Activated CD4-positive, alpha-beta T cell treated with anti-CD3 and anti-CD28 coated beads, Interleukin-2, amount 10 ng/mL, durations not matched to agents 7 days and 5 days (primary cell): ENCODE results near the gene LGALS7B. TPM values are rescaled to one million over a fixed set of nuclear protein-coding genes. Genes with fewer than 3 reads are reported as not detected.
"Not testable (repeated sequence)": the region's sequence is repeated elsewhere in the genome, so short reads cannot be mapped to it uniquely, and the experiment has no call there.

ENCODE experiments used
- CTCF ChIA-PET: fragments of 350-600 bp; sonication (Branson Sonifier 250); formaldehyde crosslinking; loops from one replicate; lab custom pipeline; 2021; ENCODE audit warnings: antibody characterized with exemption; lab: Charles Lee
- POLR2A ChIA-PET: fragments of 350-600 bp; sonication (Branson Sonifier 250); formaldehyde crosslinking; loops from one replicate; lab custom pipeline; 2021; ENCODE audit warnings: antibody characterized with exemption; lab: Charles Lee
- DNase-seq: peaks from one replicate; pipeline ENCODE4 v3.0.0-alpha.2; 2020
- H3K27ac Mint-ChIP-seq: one replicate; pipeline ENCODE4 v1.8.0; 2021; ENCODE audit warnings: mild to moderate bottlenecking, moderate library complexity, mixed read lengths
- H3K27me3 Mint-ChIP-seq: one replicate; pipeline ENCODE4 v1.8.0; 2021; ENCODE audit warnings: mixed read lengths
- H3K36me3 Mint-ChIP-seq: one replicate; pipeline ENCODE4 v1.8.0; 2021; ENCODE audit warnings: low read depth, mixed read lengths
- H3K4me1 Mint-ChIP-seq: one replicate; pipeline ENCODE4 v1.8.0; 2021; ENCODE audit warnings: mixed read lengths
- H3K4me3 Mint-ChIP-seq: one replicate; pipeline ENCODE4 v1.8.0; 2021; ENCODE audit warnings: mild to moderate bottlenecking, moderate library complexity, mixed read lengths
- H3K9me3 Mint-ChIP-seq: one replicate; pipeline ENCODE4 v1.8.0; 2021; ENCODE audit warnings: mixed read lengths
- total RNA-seq, 2 experiments: library from RNA; stranded (reverse); gene quantifications; one replicate each; pipeline ENCODE4 v1.2.3, GENCODE V29; 2021

The LGALS7B gene
- not detected for total RNA-seq

DNA sequence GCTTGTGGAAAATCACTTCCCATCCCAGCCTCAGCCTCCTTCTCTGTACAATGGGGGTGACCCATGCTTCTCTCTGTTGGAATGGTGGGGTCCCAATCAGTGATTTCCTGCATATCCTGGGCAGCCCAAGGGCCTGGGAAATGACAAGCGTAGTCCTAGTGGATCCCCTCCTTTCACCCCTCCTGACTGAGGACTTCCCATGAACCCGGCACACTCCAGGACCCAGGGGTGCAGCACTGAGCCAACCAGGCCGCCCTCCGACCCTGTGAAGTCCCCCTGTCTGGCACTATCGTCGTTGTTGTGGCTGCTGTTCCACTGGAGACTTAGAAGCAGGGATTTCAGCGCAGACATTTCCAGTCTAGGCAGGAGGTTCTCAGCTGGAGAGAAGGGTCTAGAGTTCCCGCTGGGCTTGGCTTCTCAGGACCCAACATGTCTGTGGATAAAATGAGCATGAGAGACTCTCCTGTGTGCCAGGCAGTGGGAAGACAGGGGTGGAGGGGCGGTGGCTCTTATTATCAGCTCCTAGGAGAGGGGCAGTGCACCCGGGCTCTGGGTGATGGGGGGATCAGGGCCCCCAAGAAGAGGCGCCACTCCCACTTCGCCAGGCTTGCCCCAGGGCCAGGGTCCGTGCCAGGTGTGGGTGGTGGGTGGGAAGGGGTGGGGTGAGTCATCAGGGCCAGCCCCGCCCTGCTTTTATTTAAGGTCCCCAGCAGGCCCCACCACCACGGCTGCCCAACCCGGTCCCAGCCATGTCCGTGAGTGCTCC, at the start of gene LGALS7B:
LGALS7B (plus strand) TSS at position 723 of the 766 bp plus-strand sequence; CDS start at position 750, 27 bp downstream.
- peak within 1 kb of the TSS; percentile 9 for H3K27ac Mint-ChIP-seq
- H3K27me3 Mint-ChIP-seq, result peaks cover 3% of the 10 kb centered on the region
- CTCF ChIA-PET, result interaction anchor here (2.5 kb wide), 1 partner anchor 19 kb away, joined by 10 read pairs; no protein-coding TSS in a partner anchor
- H3K4me3 Mint-ChIP-seq, result no peak within 1 kb of the TSS
- no peaks in the 10 kb centered on the region for H3K36me3 Mint-ChIP-seq
- no peaks in the 10 kb centered on the region for H3K9me3 Mint-ChIP-seq
- no peak for DNase-seq
- POLR2A ChIA-PET, result no interaction called here
- peaks cover 10% of the 10 kb centered on the region for H3K4me1 Mint-ChIP-seq

DNA sequence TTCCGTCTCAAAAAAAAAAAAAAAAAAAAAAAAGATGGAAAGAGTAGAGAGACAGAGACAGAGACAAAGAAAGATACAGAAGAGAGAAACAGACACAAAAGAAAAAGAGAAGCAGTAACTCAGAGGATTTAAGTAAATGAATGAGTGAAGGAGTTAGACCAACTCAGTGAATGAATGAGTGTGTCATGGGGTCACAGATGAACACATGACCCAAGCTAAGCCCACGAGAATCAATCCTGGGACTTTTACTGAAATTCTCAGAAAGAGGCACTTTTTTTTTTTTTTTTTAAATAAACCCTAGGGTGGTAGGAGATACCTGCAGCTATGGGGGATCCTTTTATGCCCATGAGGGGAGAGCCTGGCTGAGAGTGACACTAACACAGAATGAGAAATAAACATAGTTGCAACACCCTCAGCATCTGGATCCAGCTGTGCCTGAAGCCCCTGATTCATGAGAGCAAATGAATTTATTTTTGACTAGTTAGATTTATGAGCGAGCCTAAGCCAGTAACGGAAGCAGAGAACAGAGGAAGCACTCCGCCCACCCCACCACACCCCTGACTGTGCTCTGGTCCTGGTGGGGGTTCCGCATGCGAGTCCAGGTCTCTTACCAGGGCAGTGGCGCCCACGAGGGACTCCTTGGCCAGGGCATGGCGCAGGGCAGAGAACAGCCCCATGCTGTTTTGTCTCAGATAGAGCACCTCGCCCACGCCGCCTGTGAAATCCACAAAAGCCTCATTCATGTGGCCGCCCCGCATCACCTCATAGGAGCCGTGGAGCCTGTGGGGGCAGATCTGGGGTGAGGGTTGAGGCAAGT, 49.4 kb upstream of the LGALS7B start:
- Mint-ChIP-seq H3K4me1 (peaks cover 26% of the 10 kb centered on the region), H3K9me3 (no peaks in the 10 kb centered on the region), H3K27me3 (peaks cover 7% of the 10 kb centered on the region), H3K36me3 (no peaks in the 10 kb centered on the region), H3K4me3 (no peak overlapping the region), H3K27ac (peak overlapping the region; percentile 33)
- ChIA-PET CTCF (interaction anchor here (0.6 to 0.7 kb wide), 3 partner anchors 191 to 1994 kb away, joined by 3 to 4 read pairs (median 3); partner anchors contain the start of genes MRPS12 and SARS2), POLR2A (no interaction called here)
- DNase-seq, result no peak

DNA sequence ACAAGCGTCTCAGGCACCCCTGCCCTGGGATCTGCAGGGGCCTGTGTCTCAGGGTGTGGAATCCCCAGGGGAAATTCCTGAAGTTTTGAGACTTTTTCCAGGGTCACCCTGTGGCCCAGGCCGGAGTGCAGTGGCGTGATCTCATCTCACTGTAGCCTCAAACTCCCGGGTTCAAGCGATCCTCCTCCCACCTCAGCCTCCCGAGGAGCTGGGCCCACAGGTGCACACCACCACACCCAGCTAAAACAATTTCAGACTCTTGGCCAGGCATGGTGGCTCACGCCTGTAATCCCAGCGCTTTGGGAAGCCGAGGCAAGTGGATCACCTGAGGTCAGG, 48.8 kb upstream of the LGALS7B start:
- Mint-ChIP-seq H3K9me3 (no peaks in the 10 kb centered on the region), H3K36me3 (no peaks in the 10 kb centered on the region), H3K27me3 (peaks cover 5% of the 10 kb centered on the region), H3K4me3 (no peak overlapping the region), H3K27ac (no peak overlapping the region), H3K4me1 (peaks cover 21% of the 10 kb centered on the region)
- POLR2A ChIA-PET, result no interaction called here
- CTCF ChIA-PET, result interaction anchor here (0.7 kb wide), 1 partner anchor 1994 kb away, joined by 4 read pairs; no protein-coding TSS in a partner anchor
- DNase-seq, result no peak

DNA sequence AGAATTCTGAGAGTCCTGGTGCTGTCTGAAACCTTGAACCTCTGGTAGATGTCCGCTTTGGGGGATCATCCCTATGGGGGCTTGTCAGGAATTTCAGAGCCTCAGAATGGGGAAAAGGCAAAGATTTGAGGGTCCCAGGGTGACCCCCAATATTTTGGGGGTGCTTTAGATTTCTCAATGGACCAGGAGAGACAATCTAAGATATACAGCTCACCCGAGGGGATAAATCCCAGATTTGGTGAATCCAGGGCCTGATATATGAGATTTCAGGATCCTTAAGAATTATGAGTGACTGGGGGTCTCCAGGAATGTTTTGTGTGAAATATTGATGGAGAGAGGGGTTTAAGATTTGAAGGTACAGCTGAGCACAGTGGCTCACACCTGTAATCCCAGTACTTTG, 48.1 kb upstream of the LGALS7B start:
- Mint-ChIP-seq H3K9me3 (no peaks in the 10 kb centered on the region), H3K36me3 (no peaks in the 10 kb centered on the region), H3K27ac (no peak overlapping the region), H3K4me3 (no peak overlapping the region), H3K27me3 (peaks cover 5% of the 10 kb centered on the region), H3K4me1 (peaks cover 22% of the 10 kb centered on the region)
- no peak for DNase-seq
- CTCF ChIA-PET, result no interaction called here
- POLR2A ChIA-PET, result no interaction called here

DNA sequence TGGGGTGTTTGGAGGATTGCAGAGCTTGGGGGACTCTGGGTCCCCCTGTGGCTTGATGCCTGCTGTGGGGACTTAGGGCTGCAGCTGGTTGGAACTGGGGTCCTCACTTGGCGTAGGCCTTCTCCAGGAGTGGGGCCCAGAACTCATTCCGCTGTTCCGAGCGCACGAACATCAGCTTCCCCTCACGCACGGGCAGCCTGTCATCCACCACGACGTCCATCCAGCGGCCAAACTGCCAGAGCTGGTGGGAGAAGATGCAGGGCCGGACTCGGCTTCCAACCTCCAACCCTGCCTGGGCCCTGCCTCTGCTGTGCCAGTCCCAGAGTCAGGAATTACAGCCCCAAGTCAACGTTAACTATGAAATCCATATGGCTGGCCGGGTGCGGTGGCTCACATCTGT, 47.3 kb upstream of the LGALS7B start:
- Mint-ChIP-seq H3K4me1 (peaks cover 18% of the 10 kb centered on the region), H3K27me3 (peaks cover 5% of the 10 kb centered on the region), H3K4me3 (no peak overlapping the region), H3K36me3 (no peaks in the 10 kb centered on the region), H3K9me3 (no peaks in the 10 kb centered on the region), H3K27ac (no peak overlapping the region)
- DNase-seq, result no peak
- ChIA-PET CTCF (no interaction called here), POLR2A (no interaction called here)

DNA sequence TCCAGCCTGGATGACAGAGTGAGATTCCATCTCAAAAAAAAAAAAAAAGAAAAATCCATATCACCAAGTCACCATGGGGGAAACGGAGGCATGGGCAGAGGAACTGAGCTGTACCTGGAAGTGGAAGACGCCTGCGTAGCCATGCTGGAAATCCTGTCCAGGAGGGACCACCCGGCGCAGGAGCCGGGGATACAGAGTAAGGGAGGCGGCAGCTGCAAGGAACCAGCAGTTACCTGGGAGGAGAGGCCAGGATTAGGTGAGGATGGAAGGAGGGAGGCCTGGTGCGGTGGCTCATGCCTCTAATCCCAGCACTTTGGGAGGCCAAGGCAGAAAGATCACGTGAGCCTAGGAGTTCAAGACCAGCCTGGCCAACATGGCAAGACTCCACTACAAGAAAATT, 46.7 kb upstream of the LGALS7B start:
- Mint-ChIP-seq H3K9me3 (no peaks in the 10 kb centered on the region), H3K4me3 (no peak overlapping the region), H3K27ac (peak overlapping the region; percentile 75), H3K36me3 (no peaks in the 10 kb centered on the region), H3K27me3 (peaks cover 5% of the 10 kb centered on the region), H3K4me1 (peaks cover 18% of the 10 kb centered on the region)
- POLR2A ChIA-PET, result no interaction called here
- DNase-seq, result no peak
- CTCF ChIA-PET, result interaction anchor here (0.6 to 1.4 kb wide), 2 partner anchors 16 to 59 kb away, joined by 3 to 5 read pairs; no protein-coding TSS in a partner anchor

DNA sequence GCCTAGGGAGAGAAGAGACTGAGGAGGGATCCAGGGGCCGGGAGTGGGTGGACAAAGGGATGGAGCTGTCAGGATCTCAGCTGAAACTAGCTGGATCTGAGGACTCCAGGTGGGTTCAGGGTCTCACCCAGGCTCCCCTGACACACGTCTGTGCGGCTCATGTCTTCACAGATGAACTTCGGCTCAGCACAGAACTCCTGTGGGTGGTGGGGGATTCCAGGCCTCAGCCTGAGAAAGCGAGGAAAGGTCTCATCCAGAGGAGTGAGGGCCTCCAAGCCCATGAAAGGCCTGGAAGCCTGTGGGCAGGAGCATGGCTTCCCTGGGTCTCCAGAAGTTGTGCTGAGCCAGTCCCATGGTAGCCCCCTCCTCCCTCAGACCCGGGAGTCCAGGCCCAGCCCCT, 46.1 kb upstream of the LGALS7B start:
- Mint-ChIP-seq H3K4me1 (peaks cover 13% of the 10 kb centered on the region), H3K9me3 (no peaks in the 10 kb centered on the region), H3K27me3 (peaks cover 1% of the 10 kb centered on the region), H3K27ac (no peak overlapping the region), H3K36me3 (no peaks in the 10 kb centered on the region), H3K4me3 (no peak overlapping the region)
- ChIA-PET POLR2A (no interaction called here), CTCF (interaction anchor here (0.6 to 1.4 kb wide), 2 partner anchors 15 to 1971 kb away, joined by 4 to 5 read pairs; no protein-coding TSS in a partner anchor)
- DNase-seq, result no peak

DNA sequence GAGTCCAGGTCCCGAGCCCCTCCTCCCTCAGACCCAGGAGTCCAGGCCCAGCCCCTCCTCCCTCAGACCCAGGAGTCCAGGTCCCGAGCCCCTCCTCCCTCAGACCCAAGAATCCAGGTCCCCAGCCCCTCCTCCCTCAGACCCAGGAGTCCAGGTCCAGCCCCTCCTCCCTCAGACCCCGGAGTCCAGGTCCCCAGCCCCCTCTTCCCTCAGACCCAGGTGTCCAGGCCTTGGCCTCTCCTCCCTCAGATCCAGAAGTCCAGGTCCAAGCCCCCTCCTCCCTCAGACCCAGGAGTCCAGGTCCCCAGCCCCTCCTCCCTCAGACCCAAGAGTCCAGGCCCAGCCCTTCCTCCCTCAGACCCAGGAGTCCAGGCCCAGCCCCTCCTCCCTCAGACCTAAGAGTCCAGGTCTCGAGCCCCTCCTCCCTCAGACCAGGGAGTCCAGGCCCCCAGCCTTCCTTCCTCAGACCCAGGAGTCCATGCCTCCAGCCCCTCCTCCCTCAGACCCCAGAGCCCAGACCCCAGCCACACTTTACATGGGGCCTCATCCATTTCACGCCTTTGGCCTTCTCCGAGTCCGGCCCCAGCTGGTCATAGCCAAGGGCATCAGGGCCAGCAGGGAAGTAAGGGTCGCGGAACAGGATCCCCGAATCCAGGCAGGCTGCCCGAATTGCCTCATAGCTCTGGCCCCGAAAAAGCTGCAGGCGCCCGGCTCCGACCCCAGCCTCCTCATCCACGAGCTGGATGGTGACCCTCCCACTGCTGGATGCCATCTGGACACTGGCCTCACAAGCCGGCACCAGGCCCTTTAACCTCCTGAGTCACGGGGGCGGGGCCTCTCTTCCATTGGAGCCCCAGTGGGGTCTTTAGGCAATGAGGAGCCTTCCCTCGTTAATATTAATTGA, 45.4 kb upstream of the LGALS7B start:
- no peaks in the 10 kb centered on the region for H3K36me3 Mint-ChIP-seq
- no peak overlapping the region for H3K4me3 Mint-ChIP-seq
- no peaks in the 10 kb centered on the region for H3K9me3 Mint-ChIP-seq
- DNase-seq, result no peak
- CTCF ChIA-PET, result interaction anchor here (0.6 to 1.4 kb wide), 2 partner anchors 14 to 1970 kb away, joined by 4 to 5 read pairs; no protein-coding TSS in a partner anchor
- no peak overlapping the region for H3K27ac Mint-ChIP-seq
- H3K27me3 Mint-ChIP-seq, result peaks cover 4% of the 10 kb centered on the region
- POLR2A ChIA-PET, result no interaction called here
- H3K4me1 Mint-ChIP-seq, result peaks cover 11% of the 10 kb centered on the region

DNA sequence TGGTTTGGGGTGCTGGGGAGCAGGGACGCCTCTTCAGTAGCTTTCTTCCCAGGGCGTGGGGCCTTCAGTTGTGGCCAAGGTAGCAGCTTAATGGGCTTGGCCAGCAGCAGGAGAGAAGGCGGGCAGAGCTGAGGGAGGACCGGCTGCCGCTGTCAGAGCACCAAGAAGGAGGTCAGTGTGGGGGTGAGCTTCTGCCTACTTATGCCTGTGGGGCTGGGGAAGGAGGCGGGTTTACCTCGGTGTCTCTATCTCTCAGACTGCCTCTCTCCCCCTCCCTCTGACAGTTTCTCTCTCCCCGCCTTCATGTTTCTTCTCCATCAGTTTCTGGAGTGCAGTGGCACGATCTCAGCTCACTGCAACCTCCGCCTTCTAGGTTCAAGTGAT, 44.7 kb upstream of the LGALS7B start, which contains the start of gene CAPN12:
CAPN12 (minus strand) TSS at position 177 of the 384 bp plus-strand sequence. CDS start 309 bp downstream, outside the sequence.
- Mint-ChIP-seq H3K27me3 (peaks cover 4% of the 10 kb centered on the region), H3K4me1 (peaks cover 10% of the 10 kb centered on the region), H3K9me3 (no peaks in the 10 kb centered on the region), H3K4me3 (no peak within 1 kb of the TSS), H3K36me3 (no peaks in the 10 kb centered on the region), H3K27ac (no peak within 1 kb of the TSS)
- no peak for DNase-seq
- ChIA-PET CTCF (no interaction called here), POLR2A (no interaction called here)

DNA sequence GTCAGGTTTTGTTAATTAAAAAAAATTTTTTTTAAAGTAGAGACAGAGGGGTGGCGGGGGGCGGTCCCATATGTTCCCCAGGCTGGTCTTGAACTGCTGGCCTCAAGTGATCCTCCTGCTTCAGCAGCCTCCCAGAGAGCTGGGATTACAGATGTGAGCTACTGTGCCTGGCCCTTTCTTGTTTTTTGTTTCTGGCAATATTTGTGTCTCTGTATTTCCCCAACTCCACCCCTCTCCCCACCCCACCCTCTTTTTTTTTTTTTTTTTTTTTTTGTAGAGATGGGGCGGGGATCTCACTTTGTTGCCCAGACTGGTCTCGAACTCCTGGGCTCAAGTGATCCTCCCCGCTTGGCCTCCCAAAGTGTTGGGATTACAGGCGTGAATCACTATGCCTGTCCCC, 44.1 kb upstream of the LGALS7B start:
- DNase-seq, result no peak
- Mint-ChIP-seq H3K27me3 (peaks cover 4% of the 10 kb centered on the region), H3K4me1 (peaks cover 5% of the 10 kb centered on the region), H3K36me3 (no peaks in the 10 kb centered on the region), H3K4me3 (no peak overlapping the region), H3K27ac (no peak overlapping the region), H3K9me3 (no peaks in the 10 kb centered on the region)
- ChIA-PET POLR2A (no interaction called here), CTCF (no interaction called here)

DNA sequence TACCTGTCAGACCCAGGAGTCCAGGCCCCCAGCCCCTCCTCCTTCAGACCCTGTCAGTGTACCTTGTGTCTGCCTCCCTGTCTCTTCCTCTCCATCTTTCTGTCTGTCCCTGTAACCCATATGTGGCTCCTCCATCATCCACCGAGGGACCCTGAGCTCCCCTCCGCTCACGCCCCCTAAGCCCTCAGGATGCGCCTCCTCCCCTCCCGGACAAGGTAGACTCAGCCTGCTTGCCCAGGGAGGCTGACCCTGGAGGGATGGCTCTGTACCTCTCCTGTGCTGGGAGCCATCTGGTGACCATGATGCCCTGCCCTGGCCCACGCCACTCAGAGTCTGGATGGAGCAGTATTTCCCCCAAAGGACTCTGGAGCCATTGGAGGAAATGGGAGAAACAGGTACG, 43.7 kb upstream of the LGALS7B start:
- no peak for DNase-seq
- H3K36me3 Mint-ChIP-seq, result no peaks in the 10 kb centered on the region
- ChIA-PET POLR2A (no interaction called here), CTCF (no interaction called here)
- H3K27ac Mint-ChIP-seq, result no peak overlapping the region
- no peak overlapping the region for H3K4me3 Mint-ChIP-seq
- H3K27me3 Mint-ChIP-seq, result peaks cover 8% of the 10 kb centered on the region
- no peaks in the 10 kb centered on the region for H3K9me3 Mint-ChIP-seq
- peaks cover 4% of the 10 kb centered on the region for H3K4me1 Mint-ChIP-seq

DNA sequence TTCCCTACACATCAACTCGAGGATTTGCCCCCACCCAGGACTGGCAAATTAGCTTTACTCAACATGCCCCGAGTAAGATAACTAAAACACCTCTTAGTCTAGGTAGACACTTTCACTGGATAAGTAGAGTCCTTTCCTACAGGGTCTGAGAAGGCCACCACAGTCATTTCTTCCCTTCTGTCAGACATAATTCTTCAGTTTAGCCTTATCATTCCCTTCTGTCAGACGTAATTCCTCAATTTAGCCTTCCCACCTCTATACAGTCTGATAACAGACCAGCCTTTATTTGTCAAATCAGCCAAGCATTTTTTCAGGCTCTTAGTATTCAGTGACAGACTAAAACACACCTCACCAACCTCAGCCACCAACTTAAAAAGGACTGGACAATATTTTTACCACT, 35.2 kb upstream of the LGALS7B start:
- POLR2A ChIA-PET, result not testable (repeated sequence)

More for the DNA sequence above, 35.2 kb upstream of the LGALS7B start:
- H3K9me3 Mint-ChIP-seq, H3K4me3 Mint-ChIP-seq, H3K27ac Mint-ChIP-seq, H3K4me1 Mint-ChIP-seq, H3K36me3 Mint-ChIP-seq, DNase-seq, CTCF ChIA-PET: not testable (repeated sequence)
- peaks cover 14% of the 10 kb centered on the region for H3K27me3 Mint-ChIP-seq
